Stimulated activated naive CD8-positive, alpha-beta T cell treated with anti-CD3 and anti-CD28 coated beads, Interleukin-15, Interleukin-2, amounts not matched to agents 100 ng/mL and 50 ng/mL, for 24 hours (primary cell): ENCODE results near the gene NTRK2.

Experiments
- H3K27ac Mint-ChIP-seq: one replicate; pipeline ENCODE4 v1.8.0; 2021; ENCODE audit warnings: mild to moderate bottlenecking, mixed read lengths
- H3K27me3 Mint-ChIP-seq: one replicate; pipeline ENCODE4 v1.8.0; 2021; ENCODE audit warnings: mixed read lengths
- H3K36me3 Mint-ChIP-seq: one replicate; pipeline ENCODE4 v1.8.0; 2021; ENCODE audit warnings: low read depth, mixed read lengths
- H3K4me1 Mint-ChIP-seq: one replicate; pipeline ENCODE4 v1.8.0; 2021; ENCODE audit warnings: low read depth, mixed read lengths
- H3K4me3 Mint-ChIP-seq: one replicate; pipeline ENCODE4 v1.8.0; 2021; ENCODE audit warnings: mild to moderate bottlenecking, mixed read lengths
- H3K9me3 Mint-ChIP-seq: one replicate; pipeline ENCODE4 v1.8.0; 2021; ENCODE audit warnings: mixed read lengths

Gene NTRK2

DNA sequence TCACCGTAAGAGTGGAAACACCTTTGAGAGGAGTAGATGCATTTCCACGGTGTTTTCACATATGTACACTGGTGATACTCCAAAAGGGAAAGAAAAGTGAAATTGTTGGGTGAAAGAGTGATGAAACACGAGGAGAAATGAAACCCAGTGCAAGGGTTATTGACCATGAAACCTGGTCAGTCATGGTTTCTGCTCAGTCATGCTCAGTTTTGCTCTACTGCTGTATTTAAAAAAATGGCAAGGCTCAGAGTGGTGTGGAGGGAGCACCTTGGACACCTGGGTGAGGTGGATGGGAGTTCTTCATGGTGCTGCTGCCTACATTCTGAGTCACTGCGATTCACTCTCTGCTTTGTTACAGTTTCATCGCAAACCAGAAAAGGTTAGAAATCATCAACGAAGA is 32.3 kb downstream of the NTRK2 start:
- Mint-ChIP-seq H3K27ac (no peak overlapping the region), H3K36me3 (no peaks in the 10 kb centered on the region), H3K27me3 (peaks cover 7% of the 10 kb centered on the region), H3K4me3 (no peak overlapping the region), H3K9me3 (no peaks in the 10 kb centered on the region), H3K4me1 (no peaks in the 10 kb centered on the region)

DNA sequence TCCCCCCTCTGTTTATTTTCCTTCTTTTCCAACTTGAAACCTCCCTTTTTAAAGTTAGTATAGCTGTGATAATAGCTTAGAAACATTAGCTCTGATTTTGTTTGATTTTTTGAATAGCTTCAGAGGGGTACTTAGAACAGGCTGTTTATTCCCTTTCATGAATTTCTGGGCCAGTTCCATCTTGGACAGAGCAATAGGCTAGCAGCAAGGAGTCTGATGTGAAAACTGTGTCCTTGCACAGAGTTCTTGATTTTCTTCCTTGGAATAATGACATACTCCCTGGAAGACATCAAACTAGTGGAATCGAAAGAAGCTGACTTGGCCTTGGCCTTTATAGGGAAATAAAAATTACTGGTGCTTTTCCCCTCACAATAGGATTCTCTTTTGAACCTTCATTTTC is 32.9 kb downstream of the NTRK2 start:
- H3K4me1 Mint-ChIP-seq, result no peaks in the 10 kb centered on the region
- no peak overlapping the region for H3K4me3 Mint-ChIP-seq
- H3K9me3 Mint-ChIP-seq, result no peaks in the 10 kb centered on the region
- no peak overlapping the region for H3K27ac Mint-ChIP-seq
- peaks cover 4% of the 10 kb centered on the region for H3K27me3 Mint-ChIP-seq
- no peaks in the 10 kb centered on the region for H3K36me3 Mint-ChIP-seq

DNA sequence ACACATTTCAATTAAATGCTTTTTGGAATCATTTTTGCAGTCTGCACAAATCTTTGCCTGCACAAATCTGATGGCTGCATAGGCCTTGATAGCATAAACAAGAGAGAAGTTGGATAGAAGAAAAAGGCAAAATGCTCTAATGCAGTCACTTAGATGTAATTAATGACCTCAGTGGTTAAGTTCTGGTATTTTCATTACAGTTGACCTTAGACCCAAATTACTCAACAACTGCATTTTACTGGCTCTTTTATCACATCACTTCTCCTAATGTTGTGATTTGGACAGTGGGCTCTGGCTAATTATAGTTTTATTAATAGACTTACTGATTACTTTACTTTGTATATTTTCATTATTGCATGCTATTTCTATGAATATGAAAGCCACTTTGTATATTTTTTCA is 34.3 kb downstream of the NTRK2 start:
- Mint-ChIP-seq H3K9me3 (no peaks in the 10 kb centered on the region), H3K4me1 (no peaks in the 10 kb centered on the region), H3K4me3 (no peak overlapping the region), H3K36me3 (no peaks in the 10 kb centered on the region), H3K27ac (no peak overlapping the region), H3K27me3 (peaks cover 10% of the 10 kb centered on the region)

DNA sequence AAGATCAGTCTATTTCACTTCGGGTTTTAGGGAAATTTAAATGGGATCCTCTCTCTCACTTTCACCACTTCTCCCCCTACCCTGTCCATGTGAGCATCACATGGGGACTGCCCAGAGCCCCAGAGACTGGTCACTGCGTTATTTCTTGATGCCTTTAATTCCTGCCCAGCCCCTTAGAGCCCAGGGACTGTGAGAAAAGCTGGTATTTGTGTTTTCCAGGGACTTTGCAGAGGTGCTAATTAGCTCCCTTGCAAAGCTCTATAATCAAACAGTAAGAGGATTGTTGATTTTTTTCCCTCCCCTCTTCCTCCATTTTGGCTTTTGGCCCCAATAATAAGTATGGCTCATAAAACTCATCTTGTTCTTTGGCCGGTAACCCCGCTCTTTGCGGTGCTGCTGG is 35.6 kb downstream of the NTRK2 start:
- Mint-ChIP-seq H3K36me3 (no peaks in the 10 kb centered on the region), H3K4me1 (peaks cover 5% of the 10 kb centered on the region)

DNA sequence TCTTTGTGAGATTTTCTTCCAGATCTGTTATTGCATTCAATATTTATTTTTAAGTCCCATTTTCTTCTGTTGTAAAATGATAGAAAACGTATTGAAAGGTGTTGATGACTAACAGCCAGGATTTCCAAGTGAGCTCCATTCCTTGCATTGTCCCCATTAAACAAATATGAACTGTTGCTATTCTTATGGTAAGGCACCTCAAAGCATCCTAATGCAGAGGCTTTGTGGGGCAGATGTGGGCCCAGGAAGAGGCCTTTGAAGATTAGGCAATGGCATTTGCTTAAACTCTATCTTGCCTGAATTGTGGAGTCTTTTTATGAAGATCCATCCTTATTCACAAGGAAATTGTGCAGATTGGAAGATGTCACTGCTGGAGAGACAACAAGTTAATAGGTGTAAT is 38.9 kb downstream of the NTRK2 start:
- Mint-ChIP-seq H3K27ac (no peak overlapping the region), H3K4me1 (peaks cover 5% of the 10 kb centered on the region), H3K4me3 (no peak overlapping the region), H3K27me3 (peaks cover 16% of the 10 kb centered on the region), H3K36me3 (no peaks in the 10 kb centered on the region), H3K9me3 (no peaks in the 10 kb centered on the region)

More for the DNA sequence above, 35.6 kb downstream of the NTRK2 start:
- no peaks in the 10 kb centered on the region for H3K9me3 Mint-ChIP-seq
- H3K4me3 Mint-ChIP-seq, result no peak overlapping the region
- H3K27me3 Mint-ChIP-seq, result peaks cover 10% of the 10 kb centered on the region
- no peak overlapping the region for H3K27ac Mint-ChIP-seq

DNA sequence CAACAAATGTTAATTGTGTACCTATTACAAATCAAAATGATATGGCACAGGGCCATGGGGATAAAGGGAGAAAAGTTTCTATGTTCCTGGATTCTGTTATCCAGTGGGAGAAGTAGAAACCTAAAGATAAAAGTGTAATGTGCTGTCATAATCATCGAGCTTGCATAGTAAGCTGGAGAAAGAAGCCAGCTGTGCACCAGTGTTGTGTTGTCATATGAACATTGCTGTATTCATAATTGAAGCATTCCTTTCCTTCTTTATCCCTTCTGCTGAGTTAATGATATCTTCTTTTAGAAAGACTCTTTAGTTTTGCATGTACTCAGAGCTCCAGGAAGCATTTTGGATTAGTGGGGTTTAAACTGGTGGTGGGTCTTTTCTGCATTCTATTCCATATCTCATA is 39.5 kb downstream of the NTRK2 start:
- H3K4me1 Mint-ChIP-seq, result peaks cover 5% of the 10 kb centered on the region
- no peaks in the 10 kb centered on the region for H3K9me3 Mint-ChIP-seq
- no peaks in the 10 kb centered on the region for H3K36me3 Mint-ChIP-seq
- H3K27ac Mint-ChIP-seq, result no peak overlapping the region
- no peak overlapping the region for H3K4me3 Mint-ChIP-seq
- H3K27me3 Mint-ChIP-seq, result peaks cover 20% of the 10 kb centered on the region

DNA sequence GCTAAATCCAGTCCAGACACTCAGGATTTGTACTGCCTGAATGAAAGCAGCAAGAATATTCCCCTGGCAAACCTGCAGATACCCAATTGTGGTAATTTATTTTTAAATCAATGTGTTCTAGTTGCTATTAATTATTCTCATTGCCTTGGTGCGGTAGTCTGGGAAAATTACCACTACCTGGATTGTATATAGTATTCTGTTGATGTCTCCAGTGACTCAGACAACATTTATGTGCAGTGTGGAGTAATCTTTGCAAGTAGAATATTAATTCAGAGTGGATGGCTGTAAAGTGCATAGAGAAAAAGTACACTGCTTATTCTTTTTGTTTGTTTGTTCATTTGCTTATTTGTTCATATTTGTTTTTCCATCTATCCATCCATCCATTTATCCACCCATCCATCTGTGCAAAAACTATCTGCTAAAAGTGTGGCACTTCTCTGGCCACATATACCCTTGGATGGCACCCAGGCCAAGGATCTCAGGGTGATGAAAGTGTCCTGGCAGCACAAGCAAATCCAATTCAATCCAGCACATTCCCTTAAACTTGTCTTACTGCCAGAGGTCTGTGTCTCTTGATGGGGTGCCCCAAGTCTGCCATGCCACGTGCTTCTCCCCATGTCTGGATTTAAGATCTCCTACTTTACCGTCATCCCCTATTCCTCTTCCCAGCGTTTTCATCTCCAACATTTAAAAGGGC is 41.3 kb downstream of the NTRK2 start:
- no peaks in the 10 kb centered on the region for H3K9me3 Mint-ChIP-seq
- H3K36me3 Mint-ChIP-seq, result no peaks in the 10 kb centered on the region
- peaks cover 20% of the 10 kb centered on the region for H3K27me3 Mint-ChIP-seq
- peaks cover 5% of the 10 kb centered on the region for H3K4me1 Mint-ChIP-seq
- H3K4me3 Mint-ChIP-seq, result no peak overlapping the region
- no peak overlapping the region for H3K27ac Mint-ChIP-seq

DNA sequence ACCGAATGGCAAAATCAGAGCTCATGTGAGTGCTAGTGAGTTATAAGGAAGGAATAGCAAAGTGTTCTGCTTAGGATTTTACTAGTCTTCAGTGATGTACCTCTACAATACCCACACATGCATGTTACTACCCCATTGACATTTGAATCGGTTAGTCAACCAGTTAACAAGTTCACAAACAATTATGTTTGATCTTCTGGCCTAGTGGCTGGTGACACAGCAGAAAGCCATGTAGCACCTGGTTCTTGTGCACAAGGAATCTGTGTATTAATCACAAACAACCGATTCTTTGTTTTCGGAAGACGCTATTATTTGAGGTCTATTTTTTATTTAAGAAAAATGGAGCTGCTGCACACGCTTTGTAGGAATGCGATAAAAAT is 41.9 kb downstream of the NTRK2 start:
- Mint-ChIP-seq H3K27me3 (peaks cover 20% of the 10 kb centered on the region), H3K36me3 (no peaks in the 10 kb centered on the region), H3K4me3 (no peak overlapping the region), H3K9me3 (no peaks in the 10 kb centered on the region), H3K27ac (no peak overlapping the region), H3K4me1 (peaks cover 5% of the 10 kb centered on the region)

DNA sequence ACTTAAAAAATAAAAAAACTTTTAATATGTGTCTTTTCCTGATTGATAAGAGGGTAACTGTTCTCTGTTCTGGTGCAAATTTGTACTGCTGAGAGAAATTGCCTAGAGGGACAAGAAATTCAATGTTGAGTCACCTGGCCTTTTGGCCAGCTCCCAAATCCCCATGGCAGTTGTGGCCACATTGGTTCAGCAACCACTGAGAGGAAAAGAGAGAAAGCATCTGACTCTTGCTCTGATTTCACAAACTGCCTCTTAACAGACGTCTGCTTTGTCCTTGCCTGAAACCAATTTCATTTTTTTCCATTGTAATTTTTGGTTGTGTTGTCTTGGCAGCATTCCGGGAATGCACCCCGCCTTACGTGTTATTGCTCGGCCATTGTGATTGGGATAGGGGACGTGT is 42.4 kb downstream of the NTRK2 start:
- H3K4me1 Mint-ChIP-seq, result peaks cover 5% of the 10 kb centered on the region
- H3K9me3 Mint-ChIP-seq, result no peaks in the 10 kb centered on the region
- H3K27ac Mint-ChIP-seq, result no peak overlapping the region
- no peaks in the 10 kb centered on the region for H3K36me3 Mint-ChIP-seq
- H3K27me3 Mint-ChIP-seq, result peaks cover 23% of the 10 kb centered on the region
- no peak overlapping the region for H3K4me3 Mint-ChIP-seq

DNA sequence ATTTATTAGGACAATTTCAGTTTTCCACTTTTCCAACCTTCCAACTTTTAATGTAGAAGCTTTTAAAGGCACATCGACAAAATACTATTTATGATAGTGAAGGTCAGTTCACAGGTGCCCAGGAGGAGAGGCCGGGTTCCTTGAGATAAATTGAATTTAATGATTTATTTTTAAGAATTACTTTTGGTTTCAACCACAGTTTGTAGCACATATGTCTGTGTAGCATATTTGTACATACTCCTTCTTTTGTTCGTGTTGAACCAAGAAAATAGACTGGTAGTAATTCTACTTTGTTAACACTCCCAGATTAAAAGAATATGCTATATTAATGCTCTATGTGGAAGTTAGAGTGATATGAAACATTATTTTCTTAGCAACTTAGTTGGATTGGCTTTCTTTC is 46.7 kb downstream of the NTRK2 start:
- no peaks in the 10 kb centered on the region for H3K9me3 Mint-ChIP-seq
- peaks cover 13% of the 10 kb centered on the region for H3K27me3 Mint-ChIP-seq
- no peaks in the 10 kb centered on the region for H3K36me3 Mint-ChIP-seq
- H3K4me3 Mint-ChIP-seq, result no peak overlapping the region
- H3K4me1 Mint-ChIP-seq, result no peaks in the 10 kb centered on the region
- no peak overlapping the region for H3K27ac Mint-ChIP-seq

DNA sequence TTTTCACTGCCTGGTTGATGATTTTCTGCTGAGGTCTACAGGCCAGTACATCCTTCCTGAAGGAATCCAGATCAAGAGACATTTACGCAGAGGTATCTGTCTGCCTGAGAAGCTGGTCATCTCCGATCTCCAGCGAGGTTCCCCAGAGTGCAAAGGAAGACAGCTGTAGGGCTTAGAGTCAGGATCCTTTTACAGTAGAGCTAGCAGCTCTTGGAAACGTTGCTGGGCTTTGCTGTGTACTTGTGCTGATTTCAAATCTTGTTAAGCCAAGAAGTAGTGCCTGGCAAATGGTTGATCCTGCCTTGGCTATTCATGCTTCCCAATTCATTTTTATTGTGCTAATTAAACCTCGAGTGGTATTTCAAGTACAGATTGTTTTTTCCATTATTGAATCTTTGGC is 48.9 kb downstream of the NTRK2 start:
- no peak overlapping the region for H3K4me3 Mint-ChIP-seq
- no peak overlapping the region for H3K27ac Mint-ChIP-seq
- no peaks in the 10 kb centered on the region for H3K4me1 Mint-ChIP-seq
- no peaks in the 10 kb centered on the region for H3K9me3 Mint-ChIP-seq
- peaks cover 11% of the 10 kb centered on the region for H3K27me3 Mint-ChIP-seq
- H3K36me3 Mint-ChIP-seq, result no peaks in the 10 kb centered on the region

DNA sequence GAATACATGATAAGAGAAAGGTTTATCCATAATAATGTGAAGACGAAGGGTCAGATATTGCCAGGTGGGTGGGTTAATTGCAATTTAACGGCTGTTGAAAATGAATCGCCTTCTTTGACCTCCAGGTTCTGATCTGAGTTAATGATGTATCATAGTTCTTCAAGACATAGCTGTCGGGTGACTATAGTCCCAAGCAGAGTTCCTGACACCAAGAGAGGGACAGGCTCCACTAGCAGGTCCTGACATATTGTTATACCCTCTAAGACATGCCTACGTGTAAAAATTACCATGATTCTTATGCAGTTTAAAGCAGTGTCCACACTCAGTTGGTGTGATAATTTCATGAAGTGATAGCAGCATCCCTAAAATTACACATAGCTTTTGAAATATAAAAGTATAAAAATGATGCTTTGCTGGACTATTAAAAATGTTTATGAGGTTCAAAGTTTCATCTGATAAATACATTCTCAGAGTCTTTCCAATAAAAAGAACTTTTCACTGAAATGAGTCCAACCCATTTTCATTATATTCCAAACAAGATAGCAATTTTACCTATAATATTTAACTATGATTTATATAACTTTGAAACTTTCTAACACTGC is 53.0 kb downstream of the NTRK2 start:
- Mint-ChIP-seq H3K36me3 (no peaks in the 10 kb centered on the region), H3K9me3 (no peaks in the 10 kb centered on the region), H3K4me1 (no peaks in the 10 kb centered on the region), H3K27ac (no peak overlapping the region), H3K27me3 (peaks cover 4% of the 10 kb centered on the region), H3K4me3 (no peak overlapping the region)

DNA sequence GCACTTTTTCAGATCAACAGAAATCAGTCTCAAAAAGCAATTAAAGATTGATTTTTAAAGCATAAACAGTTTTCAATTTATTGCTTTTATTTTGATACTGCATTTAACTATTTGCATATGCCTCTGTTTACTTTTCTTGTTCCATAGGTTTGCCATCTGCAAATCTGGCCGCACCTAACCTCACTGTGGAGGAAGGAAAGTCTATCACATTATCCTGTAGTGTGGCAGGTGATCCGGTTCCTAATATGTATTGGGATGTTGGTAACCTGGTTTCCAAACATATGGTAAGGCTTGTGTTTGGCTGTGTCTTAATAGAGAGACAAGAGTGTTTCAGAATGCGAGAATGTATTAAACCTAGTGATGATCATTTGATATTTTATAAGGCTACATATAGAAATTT is 53.9 kb downstream of the NTRK2 start:
- no peaks in the 10 kb centered on the region for H3K36me3 Mint-ChIP-seq
- no peak overlapping the region for H3K4me3 Mint-ChIP-seq
- no peaks in the 10 kb centered on the region for H3K9me3 Mint-ChIP-seq
- H3K4me1 Mint-ChIP-seq, result no peaks in the 10 kb centered on the region
- H3K27me3 Mint-ChIP-seq, result peaks cover 8% of the 10 kb centered on the region
- H3K27ac Mint-ChIP-seq, result no peak overlapping the region

DNA sequence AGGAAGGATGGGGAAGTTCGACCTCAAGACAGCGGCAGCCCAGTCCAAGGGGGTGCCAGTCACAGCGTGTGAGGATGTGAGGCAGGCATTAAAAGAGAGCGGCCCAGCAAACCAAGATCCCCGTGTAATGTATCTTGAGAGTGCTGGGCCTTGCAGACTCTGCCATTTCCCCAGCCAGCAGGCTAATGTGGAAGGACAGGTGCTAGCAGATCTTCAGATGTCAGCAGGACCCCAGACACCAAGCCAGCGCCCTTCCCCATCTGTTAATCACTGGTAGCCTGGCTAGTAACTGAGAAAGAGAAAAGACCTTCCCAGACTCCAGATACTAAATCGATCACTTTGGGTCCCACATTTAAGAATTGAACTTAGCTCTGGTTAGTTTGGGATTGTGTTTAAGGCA is 62.2 kb downstream of the NTRK2 start:
- Mint-ChIP-seq H3K27ac (no peak overlapping the region), H3K4me1 (no peaks in the 10 kb centered on the region), H3K4me3 (no peak overlapping the region), H3K36me3 (no peaks in the 10 kb centered on the region), H3K9me3 (no peaks in the 10 kb centered on the region), H3K27me3 (peaks cover 3% of the 10 kb centered on the region)

DNA sequence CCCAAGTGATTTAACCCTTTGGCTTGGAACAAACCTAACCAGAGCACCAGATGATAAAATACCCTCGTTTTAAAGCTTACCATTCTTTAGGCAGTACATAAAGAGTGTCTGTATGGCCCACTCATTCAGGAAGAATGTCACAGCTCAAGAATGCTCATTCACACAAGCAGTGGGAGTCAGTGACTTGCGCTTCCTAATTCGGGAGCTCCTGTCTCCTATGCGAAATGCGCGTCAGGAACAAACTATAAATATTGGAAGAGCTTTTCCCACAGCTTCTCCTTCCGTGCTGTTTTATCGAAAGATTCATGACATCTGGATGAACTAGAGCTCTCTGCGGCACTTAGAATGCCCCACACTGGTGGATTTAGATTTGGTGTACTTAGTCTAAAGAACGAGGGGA is 66.6 kb downstream of the NTRK2 start:
- H3K27ac Mint-ChIP-seq, result no peak overlapping the region
- H3K4me1 Mint-ChIP-seq, result no peaks in the 10 kb centered on the region
- no peak overlapping the region for H3K4me3 Mint-ChIP-seq
- no peaks in the 10 kb centered on the region for H3K36me3 Mint-ChIP-seq
- H3K9me3 Mint-ChIP-seq, result no peaks in the 10 kb centered on the region
- no peaks in the 10 kb centered on the region for H3K27me3 Mint-ChIP-seq

DNA sequence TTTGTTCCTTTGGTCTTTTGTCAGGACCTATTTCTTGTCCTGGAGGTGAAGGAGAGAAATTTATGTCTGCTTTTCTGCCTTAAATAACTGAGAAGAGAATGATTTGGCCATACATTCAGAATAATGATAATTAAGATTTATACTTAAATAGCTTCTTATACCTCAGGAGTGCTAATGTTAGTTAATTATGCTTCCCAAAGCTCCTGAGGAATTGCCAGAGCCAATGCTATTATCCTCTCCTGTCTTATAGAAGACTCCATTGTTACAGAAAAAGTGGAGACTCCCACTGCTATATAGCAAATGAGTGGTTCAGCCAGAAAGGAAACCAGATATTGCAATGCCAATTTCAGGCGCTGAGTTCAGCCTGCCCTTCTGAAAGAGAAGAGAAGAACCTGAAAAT is 67.0 kb downstream of the NTRK2 start:
- Mint-ChIP-seq H3K27ac (no peak overlapping the region), H3K9me3 (no peaks in the 10 kb centered on the region), H3K4me1 (no peaks in the 10 kb centered on the region), H3K36me3 (no peaks in the 10 kb centered on the region), H3K27me3 (no peaks in the 10 kb centered on the region), H3K4me3 (no peak overlapping the region)
